ENCODE measurements around the gene SERGEF.

The SERGEF gene

DNA sequence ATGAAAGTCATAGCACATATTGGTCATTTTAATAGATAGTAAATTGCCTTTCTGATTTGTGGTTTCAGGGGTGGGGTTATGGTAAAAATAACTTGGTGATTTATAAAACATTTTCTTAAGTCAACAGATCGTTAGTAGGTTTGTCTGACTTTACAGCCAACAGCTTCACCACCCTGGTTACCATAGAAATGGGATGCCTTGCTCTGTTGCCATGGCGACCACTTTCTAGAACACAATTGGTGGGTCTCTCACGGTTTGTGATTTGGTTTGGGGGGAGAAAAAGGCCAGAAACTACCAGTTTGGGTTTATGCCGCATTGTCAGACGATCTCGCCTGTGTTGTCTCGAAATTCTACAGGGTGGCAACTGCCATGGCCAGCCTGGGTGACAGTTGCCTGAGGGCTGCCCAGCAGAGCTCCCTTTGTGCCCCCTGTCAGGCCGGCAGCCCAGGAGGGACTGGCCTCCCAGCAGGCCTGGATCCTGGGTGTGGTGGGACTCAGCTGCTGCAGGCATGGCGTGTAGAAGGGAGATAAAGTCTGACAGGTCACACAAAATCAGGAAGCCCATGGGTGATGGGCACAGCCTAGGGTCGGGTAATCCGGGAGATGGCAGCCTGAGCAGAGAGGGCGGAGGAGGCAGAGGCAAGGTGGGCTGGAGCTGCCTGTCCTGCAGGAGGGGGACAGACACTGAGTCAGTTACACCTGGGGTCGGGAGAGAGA, 247.3 kb downstream of the SERGEF start:
- H3K27me3 ChIP-seq (ENCODE audit: control insufficient read depth in 2 of 2, insufficient read depth in 2 of 2, low read length in 2 of 2) = no peaks in the 10 kb centered on the region
- no peaks in the 10 kb centered on the region for H3K9me3 ChIP-seq (ENCODE audit: control insufficient read depth in 2 of 2, low read length in 2 of 2)
- no peak overlapping the region for H3K9ac ChIP-seq (ENCODE audit: low read depth in 1 of 2, low read length in 2 of 2)
- no peak overlapping the region for H3K4me3 ChIP-seq (ENCODE audit: low read length in 2 of 2)
- H3K27ac ChIP-seq (ENCODE audit: low read depth in 2 of 2, low read length in 2 of 2) = no peak overlapping the region
- peaks cover 7 to 8% of the 10 kb centered on the region in 2 donors for H3K4me1 ChIP-seq (ENCODE audit: control insufficient read depth in 2 of 2, insufficient read depth in 2 of 2, low read length in 2 of 2)
- no peaks in the 10 kb centered on the region for H3K36me3 ChIP-seq (ENCODE audit: control insufficient read depth in 2 of 2, insufficient read depth in 2 of 2, low read length in 2 of 2)

DNA sequence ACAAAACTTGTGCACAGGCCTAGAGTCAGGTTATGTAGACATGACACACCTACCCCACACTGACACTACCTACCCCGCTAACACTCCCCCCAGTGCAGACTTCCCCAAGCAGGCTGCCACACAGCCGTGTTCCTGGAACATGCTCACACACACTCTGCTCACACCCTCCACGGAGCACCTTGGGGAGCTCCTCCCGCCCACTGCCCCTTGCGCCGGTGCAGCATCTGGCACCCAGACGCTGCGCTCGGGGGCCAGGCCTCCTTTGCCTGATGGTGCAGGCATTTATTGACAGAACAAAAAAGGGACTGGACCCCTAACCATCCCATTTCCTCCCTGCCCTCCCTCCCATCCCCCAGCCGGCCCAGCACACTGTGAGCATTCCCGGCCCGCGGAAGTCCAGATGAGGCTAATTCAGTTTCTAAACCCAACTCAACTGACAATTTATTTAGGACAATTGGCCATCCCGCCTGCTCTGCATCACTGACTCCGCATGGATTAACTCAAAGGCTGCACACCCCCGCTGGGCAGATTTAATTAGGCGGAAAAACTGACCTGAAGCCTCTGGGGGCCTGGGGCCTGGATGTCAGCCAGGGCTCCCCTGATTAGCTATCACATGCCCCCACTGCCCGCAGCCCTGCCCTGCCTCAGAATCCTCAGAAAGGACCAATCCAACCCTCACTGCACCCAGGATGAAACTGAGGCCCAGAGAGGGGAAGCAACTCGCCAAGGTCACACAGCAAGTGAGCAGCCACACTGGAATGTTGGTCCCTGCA, 248.2 kb downstream of the SERGEF start:
- H3K36me3 ChIP-seq (ENCODE audit: control insufficient read depth in 2 of 2, insufficient read depth in 2 of 2, low read length in 2 of 2) = no peaks in the 10 kb centered on the region
- H3K9ac ChIP-seq (ENCODE audit: low read depth in 1 of 2, low read length in 2 of 2) = no peak overlapping the region
- H3K4me1 ChIP-seq (ENCODE audit: control insufficient read depth in 2 of 2, insufficient read depth in 2 of 2, low read length in 2 of 2) = peaks cover 0 to under 1% of the 10 kb centered on the region in 2 donors
- H3K9me3 ChIP-seq (ENCODE audit: control insufficient read depth in 2 of 2, low read length in 2 of 2) = no peaks in the 10 kb centered on the region
- no peak overlapping the region for H3K27ac ChIP-seq (ENCODE audit: low read depth in 2 of 2, low read length in 2 of 2)
- no peak overlapping the region for H3K4me3 ChIP-seq (ENCODE audit: low read length in 2 of 2)
- no peaks in the 10 kb centered on the region for H3K27me3 ChIP-seq (ENCODE audit: control insufficient read depth in 2 of 2, insufficient read depth in 2 of 2, low read length in 2 of 2)

DNA sequence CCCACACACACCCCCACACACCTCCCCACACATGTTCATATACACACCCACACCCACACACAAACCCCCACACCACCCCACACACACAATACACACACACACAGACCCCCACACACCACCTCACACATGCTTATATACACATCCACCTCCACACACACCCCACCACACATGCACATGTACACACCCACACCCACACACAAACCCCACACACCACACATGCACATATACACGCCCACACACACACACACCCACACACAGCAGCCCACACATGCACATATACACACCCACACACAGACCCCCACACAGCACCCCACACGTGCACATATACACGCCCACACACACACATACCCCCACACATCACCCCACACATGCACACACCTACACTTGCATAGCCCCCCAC, 249.1 kb downstream of the SERGEF start:
- Histone ChIP-seq H3K4me3 (ENCODE audit: low read length in 2 of 2) (no peak overlapping the region), H3K9ac (ENCODE audit: low read depth in 1 of 2, low read length in 2 of 2) (no peak overlapping the region), H3K36me3 (ENCODE audit: control insufficient read depth in 2 of 2, insufficient read depth in 2 of 2, low read length in 2 of 2) (no peaks in the 10 kb centered on the region), H3K27ac (ENCODE audit: low read depth in 2 of 2, low read length in 2 of 2) (no peak overlapping the region), H3K27me3 (ENCODE audit: control insufficient read depth in 2 of 2, insufficient read depth in 2 of 2, low read length in 2 of 2) (no peaks in the 10 kb centered on the region), H3K9me3 (ENCODE audit: control insufficient read depth in 2 of 2, low read length in 2 of 2) (no peaks in the 10 kb centered on the region), H3K4me1 (ENCODE audit: control insufficient read depth in 2 of 2, insufficient read depth in 2 of 2, low read length in 2 of 2) (no peaks in the 10 kb centered on the region)

DNA sequence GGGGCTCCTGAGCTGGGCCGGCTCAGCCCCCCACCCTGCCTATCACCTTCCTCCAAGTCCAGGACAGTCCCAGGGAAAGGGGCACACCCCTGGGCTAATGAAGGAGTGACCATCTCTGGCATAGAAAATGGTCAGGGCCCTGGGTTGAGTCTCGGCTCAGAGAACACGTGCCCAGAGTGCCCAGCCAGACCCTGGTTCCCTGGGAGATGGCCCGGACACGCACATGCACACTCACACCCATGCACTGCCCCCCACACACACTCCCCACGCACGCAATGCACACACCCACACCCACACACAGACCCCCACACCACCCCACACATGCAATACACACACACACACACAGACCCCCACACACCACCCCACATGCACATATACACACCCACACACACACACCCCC, 249.6 kb downstream of the SERGEF start:
- no peaks in the 10 kb centered on the region for H3K36me3 ChIP-seq (ENCODE audit: control insufficient read depth in 2 of 2, insufficient read depth in 2 of 2, low read length in 2 of 2)
- H3K27ac ChIP-seq (ENCODE audit: low read depth in 2 of 2, low read length in 2 of 2) = no peak overlapping the region
- no peaks in the 10 kb centered on the region for H3K4me1 ChIP-seq (ENCODE audit: control insufficient read depth in 2 of 2, insufficient read depth in 2 of 2, low read length in 2 of 2)
- H3K4me3 ChIP-seq (ENCODE audit: low read length in 2 of 2) = no peak overlapping the region
- no peak overlapping the region for H3K9ac ChIP-seq (ENCODE audit: low read depth in 1 of 2, low read length in 2 of 2)
- no peaks in the 10 kb centered on the region for H3K9me3 ChIP-seq (ENCODE audit: control insufficient read depth in 2 of 2, low read length in 2 of 2)
- H3K27me3 ChIP-seq (ENCODE audit: control insufficient read depth in 2 of 2, insufficient read depth in 2 of 2, low read length in 2 of 2) = no peaks in the 10 kb centered on the region

DNA sequence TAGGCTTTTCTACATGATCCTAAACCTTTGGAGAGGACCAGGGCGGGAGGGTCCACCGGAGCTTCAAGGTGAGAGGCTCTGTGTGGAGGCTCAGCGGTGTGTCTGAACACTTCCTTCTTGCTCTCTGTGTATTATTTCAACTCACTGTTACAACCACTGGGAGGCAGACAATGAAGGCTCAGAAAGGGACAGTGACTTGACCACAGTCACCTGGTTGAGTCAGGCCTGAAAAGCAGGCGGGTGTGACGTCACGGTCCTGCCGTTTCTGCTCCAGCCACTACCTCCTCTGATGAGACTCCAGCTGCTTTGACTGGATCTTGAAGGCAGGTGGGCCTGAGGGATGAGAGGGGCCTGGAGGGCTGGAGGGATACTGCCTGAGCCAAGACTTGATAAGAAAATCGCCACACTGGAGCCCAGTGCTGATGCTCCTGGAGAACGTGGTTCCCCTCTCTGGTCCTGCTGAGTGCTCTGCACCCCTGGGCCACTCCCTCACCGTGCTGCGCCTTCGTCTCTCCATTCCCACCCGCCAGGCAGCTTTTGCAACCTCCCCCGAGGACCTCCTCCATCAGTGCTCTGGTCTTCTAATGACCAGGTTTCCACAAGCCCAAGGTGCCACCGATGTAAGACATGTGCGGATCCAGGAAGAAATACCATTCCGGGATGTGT, 250.4 kb downstream of the SERGEF start:
- no peak overlapping the region for H3K4me3 ChIP-seq (ENCODE audit: low read length in 2 of 2)
- no peak overlapping the region for H3K9ac ChIP-seq (ENCODE audit: low read depth in 1 of 2, low read length in 2 of 2)
- no peaks in the 10 kb centered on the region for H3K4me1 ChIP-seq (ENCODE audit: control insufficient read depth in 2 of 2, insufficient read depth in 2 of 2, low read length in 2 of 2)
- no peaks in the 10 kb centered on the region for H3K36me3 ChIP-seq (ENCODE audit: control insufficient read depth in 2 of 2, insufficient read depth in 2 of 2, low read length in 2 of 2)
- no peaks in the 10 kb centered on the region for H3K27me3 ChIP-seq (ENCODE audit: control insufficient read depth in 2 of 2, insufficient read depth in 2 of 2, low read length in 2 of 2)
- no peak overlapping the region for H3K27ac ChIP-seq (ENCODE audit: low read depth in 2 of 2, low read length in 2 of 2)
- H3K9me3 ChIP-seq (ENCODE audit: control insufficient read depth in 2 of 2, low read length in 2 of 2) = no peaks in the 10 kb centered on the region

DNA sequence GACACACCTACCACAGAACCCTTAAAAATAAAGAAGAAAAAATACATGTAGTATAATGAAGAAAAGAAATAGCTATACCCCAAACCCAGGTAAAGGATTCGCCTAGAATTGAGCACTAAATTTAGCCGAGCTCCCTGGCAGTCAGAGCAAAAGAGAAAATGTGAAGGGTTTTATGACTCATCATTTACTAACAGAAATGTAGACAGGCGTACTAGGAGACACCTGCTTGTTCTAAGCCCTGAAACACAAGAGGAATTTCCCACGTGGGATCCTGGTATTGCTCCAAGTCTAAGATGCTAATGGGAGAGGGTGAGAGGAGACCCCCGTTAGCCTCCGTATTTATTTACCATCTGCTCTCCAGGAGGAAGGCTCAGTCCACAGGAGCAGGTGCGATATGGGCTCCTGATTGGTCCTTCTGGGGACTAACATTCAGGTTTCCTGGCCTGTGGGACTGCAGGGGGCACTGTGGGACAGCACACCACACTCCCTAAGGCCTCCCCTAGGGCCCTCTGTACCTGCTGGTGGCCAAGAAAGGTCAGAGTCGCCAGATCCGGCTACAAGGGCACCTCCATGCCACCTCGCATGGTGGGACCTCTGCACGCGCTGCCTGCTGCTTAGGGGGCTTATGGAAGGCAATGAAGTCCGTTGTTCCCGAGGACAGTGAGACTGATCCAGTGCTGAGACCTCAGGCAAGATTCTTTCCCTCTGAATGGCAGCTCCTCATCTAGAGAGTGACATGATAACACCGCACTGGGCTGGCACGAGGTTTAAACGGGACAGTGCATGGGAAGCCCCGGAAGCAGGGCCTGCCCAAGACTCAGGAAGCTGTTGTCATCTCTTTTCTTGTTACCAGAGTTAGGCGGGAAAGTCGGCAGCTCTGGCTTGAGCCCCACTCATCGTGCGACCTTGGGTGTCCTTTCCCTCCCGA, 252.5 kb downstream of the SERGEF start:
- Histone ChIP-seq H3K27me3 (ENCODE audit: control insufficient read depth in 2 of 2, insufficient read depth in 2 of 2, low read length in 2 of 2) (no peaks in the 10 kb centered on the region), H3K4me1 (ENCODE audit: control insufficient read depth in 2 of 2, insufficient read depth in 2 of 2, low read length in 2 of 2) (no peaks in the 10 kb centered on the region), H3K36me3 (ENCODE audit: control insufficient read depth in 2 of 2, insufficient read depth in 2 of 2, low read length in 2 of 2) (no peaks in the 10 kb centered on the region), H3K27ac (ENCODE audit: low read depth in 2 of 2, low read length in 2 of 2) (no peak overlapping the region), H3K4me3 (ENCODE audit: low read length in 2 of 2) (no peak overlapping the region), H3K9ac (ENCODE audit: low read depth in 1 of 2, low read length in 2 of 2) (no peak overlapping the region), H3K9me3 (ENCODE audit: control insufficient read depth in 2 of 2, low read length in 2 of 2) (no peaks in the 10 kb centered on the region)

DNA sequence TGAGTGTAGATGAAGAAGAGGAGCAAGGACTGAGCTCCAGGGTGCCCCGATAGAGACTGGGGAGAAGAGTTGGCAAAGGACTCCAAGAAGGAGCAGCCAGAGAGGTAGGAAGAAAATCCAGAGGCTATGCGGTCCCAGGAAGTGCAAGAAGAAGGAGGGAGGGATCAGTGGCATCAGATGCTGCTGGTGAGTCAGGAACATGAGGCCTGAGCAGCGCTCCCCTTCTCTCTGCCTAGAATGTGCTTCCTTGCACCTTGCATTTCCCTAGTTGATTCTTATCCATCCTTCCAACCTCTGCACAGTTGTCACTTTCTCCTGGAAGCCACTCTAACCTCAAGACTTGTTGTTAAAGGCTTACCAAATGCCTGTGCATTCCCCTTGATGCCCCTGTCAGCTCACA, 257.0 kb downstream of the SERGEF start:
- H3K27ac ChIP-seq (ENCODE audit: low read depth in 2 of 2, low read length in 2 of 2) = no peak overlapping the region
- H3K36me3 ChIP-seq (ENCODE audit: control insufficient read depth in 2 of 2, insufficient read depth in 2 of 2, low read length in 2 of 2) = no peaks in the 10 kb centered on the region
- no peak overlapping the region for H3K9ac ChIP-seq (ENCODE audit: low read depth in 1 of 2, low read length in 2 of 2)
- H3K4me1 ChIP-seq (ENCODE audit: control insufficient read depth in 2 of 2, insufficient read depth in 2 of 2, low read length in 2 of 2) = no peaks in the 10 kb centered on the region
- H3K27me3 ChIP-seq (ENCODE audit: control insufficient read depth in 2 of 2, insufficient read depth in 2 of 2, low read length in 2 of 2) = peaks cover 0 to 3% of the 10 kb centered on the region in 2 donors
- no peaks in the 10 kb centered on the region for H3K9me3 ChIP-seq (ENCODE audit: control insufficient read depth in 2 of 2, low read length in 2 of 2)
- H3K4me3 ChIP-seq (ENCODE audit: low read length in 2 of 2) = no peak overlapping the region

DNA sequence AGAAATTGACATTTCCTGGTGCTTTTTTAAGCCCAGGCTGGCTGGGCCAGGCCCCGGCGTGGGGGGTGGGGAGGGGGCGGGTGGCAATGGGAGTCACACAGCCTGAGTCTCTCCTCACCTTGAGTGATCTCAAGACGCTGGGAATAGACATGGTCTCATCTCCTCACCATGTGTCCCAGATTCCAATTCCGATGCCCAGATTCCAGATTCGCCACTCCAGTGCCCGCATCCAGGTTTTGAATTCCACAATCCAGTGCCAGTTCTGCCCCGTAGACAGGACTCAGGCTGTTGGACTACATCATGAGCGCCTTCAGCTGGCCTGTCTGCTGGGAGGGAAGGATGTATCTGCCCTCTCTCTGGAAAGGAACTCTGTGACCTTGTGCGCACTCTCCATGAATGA, 259.2 kb downstream of the SERGEF start:
- Histone ChIP-seq H3K27ac (ENCODE audit: low read depth in 2 of 2, low read length in 2 of 2) (no peak overlapping the region), H3K4me3 (ENCODE audit: low read length in 2 of 2) (no peak overlapping the region), H3K4me1 (ENCODE audit: control insufficient read depth in 2 of 2, insufficient read depth in 2 of 2, low read length in 2 of 2) (no peaks in the 10 kb centered on the region)

DNA sequence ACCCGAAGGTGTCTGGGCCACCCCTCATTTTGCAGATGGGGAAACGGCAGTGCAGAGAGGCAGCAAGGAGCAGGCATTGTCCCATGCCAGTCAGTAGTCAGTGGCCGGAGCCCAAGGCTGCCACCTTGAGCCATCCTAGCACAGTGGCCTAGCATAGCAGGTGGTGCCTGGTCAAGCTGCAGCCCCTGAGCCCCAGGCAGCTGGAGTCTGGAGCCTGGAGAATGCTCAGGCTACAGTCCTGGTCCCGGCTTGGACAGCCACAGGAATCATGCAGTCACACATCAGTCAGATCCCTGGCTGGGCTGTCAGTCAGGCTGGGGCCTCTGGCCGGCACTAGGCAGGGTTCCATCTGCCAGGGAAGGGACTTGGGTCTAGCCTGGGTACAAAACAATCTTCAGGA, 259.7 kb downstream of the SERGEF start:
- no peak overlapping the region for H3K4me3 ChIP-seq (ENCODE audit: low read length in 2 of 2)
- H3K27ac ChIP-seq (ENCODE audit: low read depth in 2 of 2, low read length in 2 of 2) = no peak overlapping the region
- no peaks in the 10 kb centered on the region for H3K4me1 ChIP-seq (ENCODE audit: control insufficient read depth in 2 of 2, insufficient read depth in 2 of 2, low read length in 2 of 2)
- no peaks in the 10 kb centered on the region for H3K36me3 ChIP-seq (ENCODE audit: control insufficient read depth in 2 of 2, insufficient read depth in 2 of 2, low read length in 2 of 2)
- peaks cover 0 to 3% of the 10 kb centered on the region in 2 donors for H3K27me3 ChIP-seq (ENCODE audit: control insufficient read depth in 2 of 2, insufficient read depth in 2 of 2, low read length in 2 of 2)
- H3K9me3 ChIP-seq (ENCODE audit: control insufficient read depth in 2 of 2, low read length in 2 of 2) = no peaks in the 10 kb centered on the region
- H3K9ac ChIP-seq (ENCODE audit: low read depth in 1 of 2, low read length in 2 of 2) = no peak overlapping the region

More for the DNA sequence above, 259.2 kb downstream of the SERGEF start:
- H3K27me3 ChIP-seq (ENCODE audit: control insufficient read depth in 2 of 2, insufficient read depth in 2 of 2, low read length in 2 of 2) = peaks cover 0 to 3% of the 10 kb centered on the region in 2 donors
- H3K9me3 ChIP-seq (ENCODE audit: control insufficient read depth in 2 of 2, low read length in 2 of 2) = no peaks in the 10 kb centered on the region
- no peak overlapping the region for H3K9ac ChIP-seq (ENCODE audit: low read depth in 1 of 2, low read length in 2 of 2)
- no peaks in the 10 kb centered on the region for H3K36me3 ChIP-seq (ENCODE audit: control insufficient read depth in 2 of 2, insufficient read depth in 2 of 2, low read length in 2 of 2)
